ENCODE data around the gene WWC2.

The WWC2 gene

GRCh38 chr4:183072176-183072575 is 26.9 kb upstream of the WWC2 start:
- no peak overlapping the region for H3K27ac ChIP-seq (ENCODE audit: low read depth, low read length)
- no peaks in the 10 kb centered on the region for H3K9me2 ChIP-seq (replicated peaks; ENCODE audit: control insufficient read depth, low read length)
- no peaks in the 10 kb centered on the region for H3F3A ChIP-seq (ENCODE audit: control insufficient read depth, insufficient read depth)
- H3K79me2 ChIP-seq (ENCODE audit: control insufficient read depth, low read length) = no peaks in the 10 kb centered on the region
- H3K36me3 ChIP-seq (ENCODE audit: control insufficient read depth, low read length) = no peaks in the 10 kb centered on the region
- H4K20me1 ChIP-seq (ENCODE audit: control insufficient read depth, insufficient read depth, low read depth, low read length) = no peaks in the 10 kb centered on the region
- H3K4me1 ChIP-seq (ENCODE audit: control insufficient read depth, low read length) = no peaks in the 10 kb centered on the region
- no peaks in the 10 kb centered on the region for H3K9me3 ChIP-seq (ENCODE audit: control insufficient read depth, insufficient read depth, low read length)
- no peak for TF ChIP-seq CTCF (IDR thresholded peaks at IDR 0.05; ENCODE audit: low read depth, low read length, poor library complexity, severe bottlenecking)
- TF ChIP-seq EZH2phosphoT487 (IDR thresholded peaks at IDR 0.05; ENCODE audit: borderline replicate concordance, low read length) = no peak
- H3K4me2 ChIP-seq (ENCODE audit: low read length) = no peak overlapping the region
- 0 out of 2 replicates have a peak, but pooled peaks cover 5% of the 10 kb centered on the region for H3K27me3 ChIP-seq (ENCODE audit: control insufficient read depth, low read length)
- H3K4me3 ChIP-seq (ENCODE audit: low read length) = no peak overlapping the region

- Histone ChIP-seq H3K79me2 (ENCODE audit: control insufficient read depth, low read length) (no peaks in the 10 kb centered on the region), H3K9me2 (replicated peaks; ENCODE audit: control insufficient read depth, low read length) (no peaks in the 10 kb centered on the region), H4K20me1 (ENCODE audit: control insufficient read depth, insufficient read depth, low read depth, low read length) (no peaks in the 10 kb centered on the region), H3K27ac (ENCODE audit: low read depth, low read length) (no peak overlapping the region), H3K4me2 (ENCODE audit: low read length) (no peak overlapping the region), H3F3A (ENCODE audit: control insufficient read depth, insufficient read depth) (no peaks in the 10 kb centered on the region), H3K4me1 (ENCODE audit: control insufficient read depth, low read length) (no peaks in the 10 kb centered on the region), H3K9me3 (ENCODE audit: control insufficient read depth, insufficient read depth, low read length) (no peaks in the 10 kb centered on the region), H3K4me3 (ENCODE audit: low read length) (no peak overlapping the region), H3K36me3 (ENCODE audit: control insufficient read depth, low read length) (no peaks in the 10 kb centered on the region), H3K27me3 (ENCODE audit: control insufficient read depth, low read length) (0 out of 2 replicates have a peak, but pooled peaks cover 5% of the 10 kb centered on the region)
- TF ChIP-seq EZH2phosphoT487 (IDR thresholded peaks at IDR 0.05; ENCODE audit: borderline replicate concordance, low read length) (no peak), CTCF (IDR thresholded peaks at IDR 0.05; ENCODE audit: low read depth, low read length, poor library complexity, severe bottlenecking) (peak; percentile 4)
These were observed 25.3 kb upstream of the WWC2 start for GRCh38 chr4:183073838-183074145.

GRCh38 chr4:183074288-183074990 is 24.6 kb upstream of the WWC2 start:
- Histone ChIP-seq H3K4me3 (ENCODE audit: low read length) (no peak overlapping the region), H3K36me3 (ENCODE audit: control insufficient read depth, low read length) (no peaks in the 10 kb centered on the region), H3K79me2 (ENCODE audit: control insufficient read depth, low read length) (no peaks in the 10 kb centered on the region), H4K20me1 (ENCODE audit: control insufficient read depth, insufficient read depth, low read depth, low read length) (no peaks in the 10 kb centered on the region), H3K4me1 (ENCODE audit: control insufficient read depth, low read length) (no peaks in the 10 kb centered on the region), H3K27ac (ENCODE audit: low read depth, low read length) (no peak overlapping the region), H3K4me2 (ENCODE audit: low read length) (no peak overlapping the region), H3K9me2 (replicated peaks; ENCODE audit: control insufficient read depth, low read length) (no peaks in the 10 kb centered on the region), H3K9me3 (ENCODE audit: control insufficient read depth, insufficient read depth, low read length) (no peaks in the 10 kb centered on the region), H3K27me3 (ENCODE audit: control insufficient read depth, low read length) (0 out of 2 replicates have a peak, but pooled peaks cover 5% of the 10 kb centered on the region), H3F3A (ENCODE audit: control insufficient read depth, insufficient read depth) (no peaks in the 10 kb centered on the region)
- TF ChIP-seq CTCF (IDR thresholded peaks at IDR 0.05; ENCODE audit: low read depth, low read length, poor library complexity, severe bottlenecking) = no peak

All from DOHH2 (cell line).